NT2/D1 (cell line): ENCODE data around the gene GEMIN7.

Source experiments
- DNase-seq: peaks from one replicate; pipeline ENCODE4 v3.0.0-alpha.2; 2011; ENCODE audit warnings: low read depth, low spot score
- H3K27me3 ChIP-seq: 2 replicates; pipeline ENCODE4 v1.6.0; 2011; ENCODE audit warnings: mild to moderate bottlenecking; ENCODE audit not compliant: insufficient read length, insufficient read depth
- H3K36me3 ChIP-seq: 2 replicates; pipeline ENCODE4 v1.6.1; 2011; ENCODE audit warnings: mild to moderate bottlenecking, low read length, mixed read lengths; ENCODE audit not compliant: insufficient read depth, insufficient read length
- H3K4me1 ChIP-seq: 2 replicates; pipeline ENCODE4 v1.5.1; 2011; ENCODE audit not compliant: insufficient read depth, insufficient read length
- H3K4me3 ChIP-seq: 2 replicates; pipeline ENCODE4 v1.5.1; 2011; ENCODE audit warnings: low read depth; ENCODE audit not compliant: insufficient read length
- H3K9ac ChIP-seq: 2 replicates; pipeline ENCODE4 v1.6.0; 2011; ENCODE audit warnings: low read depth; ENCODE audit not compliant: insufficient read length
- H3K9me3 ChIP-seq: 2 replicates; pipeline ENCODE4 v1.5.1; 2011; ENCODE audit warnings: mild to moderate bottlenecking, low read length; ENCODE audit not compliant: insufficient read depth
- SUZ12 ChIP-seq: IDR thresholded peaks from 2 replicates; pipeline ENCODE4 v1.6.1; 2011; ENCODE audit not compliant: insufficient read length, insufficient read depth; ENCODE audit errors: extremely low read depth
- YY1 ChIP-seq: IDR thresholded peaks from 2 replicates; pipeline ENCODE4 v1.6.1; 2011; ENCODE audit not compliant: insufficient read length, insufficient read depth
- ZNF274 ChIP-seq: IDR thresholded peaks from 2 replicates; pipeline ENCODE4 v1.6.1; 2011; ENCODE audit warnings: mild to moderate bottlenecking, low read depth, low read length

The GEMIN7 gene

GRCh38 chr19:45138303-45138751 lies 59.3 kb downstream of the GEMIN7 start:
- H3K9ac ChIP-seq = no peak overlapping the region
- DNase-seq = no peak
- peaks cover 40% of the 10 kb centered on the region for H3K36me3 ChIP-seq

GRCh38 chr19:45139286-45140143 lies 60.5 kb downstream of the GEMIN7 start:
- Histone ChIP-seq H3K27me3 (no peaks in the 10 kb centered on the region), H3K4me1 (peaks cover 15% of the 10 kb centered on the region), H3K36me3 (peaks cover 41% of the 10 kb centered on the region), H3K9ac (no peak overlapping the region), H3K9me3 (no peaks in the 10 kb centered on the region), H3K4me3 (no peak overlapping the region)
- DNase-seq = no peak
- no peak for TF ChIP-seq YY1
- no peak for TF ChIP-seq SUZ12
- no peak for TF ChIP-seq ZNF274

More at GRCh38 chr19:45138303-45138751, 59.3 kb downstream of the GEMIN7 start:
- Histone ChIP-seq H3K27me3 (no peaks in the 10 kb centered on the region), H3K4me3 (no peak overlapping the region), H3K4me1 (peaks cover 12% of the 10 kb centered on the region), H3K9me3 (no peaks in the 10 kb centered on the region)
- no peak for TF ChIP-seq SUZ12
- TF ChIP-seq YY1 = no peak
- TF ChIP-seq ZNF274 = no peak

GRCh38 chr19:45140144-45140503 lies 61.1 kb downstream of the GEMIN7 start:
- H3K4me3 ChIP-seq = no peak overlapping the region
- H3K27me3 ChIP-seq = no peaks in the 10 kb centered on the region
- H3K9ac ChIP-seq = no peak overlapping the region
- TF ChIP-seq SUZ12 (no peak), ZNF274 (no peak), YY1 (no peak)
- H3K36me3 ChIP-seq = peaks cover 48% of the 10 kb centered on the region
- DNase-seq = no peak
- H3K4me1 ChIP-seq = peaks cover 15% of the 10 kb centered on the region
- no peaks in the 10 kb centered on the region for H3K9me3 ChIP-seq

GRCh38 chr19:45140533-45140932 lies 61.5 kb downstream of the GEMIN7 start:
- no peak for DNase-seq
- Histone ChIP-seq H3K4me1 (peaks cover 15% of the 10 kb centered on the region), H3K9me3 (no peaks in the 10 kb centered on the region), H3K4me3 (no peak overlapping the region), H3K9ac (no peak overlapping the region), H3K27me3 (no peaks in the 10 kb centered on the region), H3K36me3 (peaks cover 52% of the 10 kb centered on the region)
- TF ChIP-seq SUZ12 (no peak), YY1 (no peak), ZNF274 (no peak)
